Neural cell (in vitro differentiated cells): ENCODE measurements around the gene FABP6. TPM values are rescaled to one million over a fixed set of nuclear protein-coding genes. Genes with fewer than 3 reads are reported as not detected.
"Not testable (repeated sequence)": the region's sequence is repeated elsewhere in the genome, so short reads cannot be mapped to it uniquely, and the experiment has no call there.

Source experiments
- H2AFZ ChIP-seq: fragments of 200-600, 300-800 bp; sonication (generic), shearing (Covaris generic); 2 replicates; pipeline ENCODE4 v1.6.0; 2014; ENCODE audit warnings: low read depth, mild to moderate bottlenecking, antibody characterized with exemption, low read length, moderate library complexity
- H3F3A ChIP-seq: fragments of 200-600 bp; shearing (Covaris generic); 2 replicates; pipeline ENCODE4 v1.6.1; 2016; ENCODE audit warnings: mild to moderate bottlenecking, moderate library complexity, mixed read lengths, antibody characterized with exemption, low read length; ENCODE audit not compliant: insufficient read depth, poor library complexity, severe bottlenecking
- H3K27ac ChIP-seq: fragments of 200-600, 300-800 bp; sonication (generic), shearing (Covaris generic); 2 replicates; pipeline ENCODE4 v1.5.1; 2014; ENCODE audit warnings: mild to moderate bottlenecking, low read length, moderate library complexity
- H3K27me3 ChIP-seq: fragments of 300-800, 200-600 bp; sonication (generic), shearing (Covaris generic); 2 replicates; pipeline ENCODE4 v1.6.0; 2014; ENCODE audit warnings: mild to moderate bottlenecking, low read depth, low read length, moderate library complexity; ENCODE audit not compliant: insufficient read depth
- H3K36me3 ChIP-seq: fragments of 300-800, 200-600 bp; sonication (generic), shearing (Covaris generic); 2 replicates; pipeline ENCODE4 v1.5.1; 2014; ENCODE audit warnings: mild to moderate bottlenecking, antibody characterized with exemption, low read length, moderate library complexity; ENCODE audit not compliant: insufficient read depth
- H3K4me2 ChIP-seq: fragments of 300-800, 200-600 bp; sonication (generic), shearing (Covaris generic); 2 replicates; pipeline ENCODE4 v1.6.0; 2014; ENCODE audit warnings: mild to moderate bottlenecking, low read length
- H3K4me3 ChIP-seq: fragments of 300-800, 200-600 bp; sonication (generic), shearing (Covaris generic); 2 replicates; pipeline ENCODE4 v1.5.1; 2014; ENCODE audit warnings: mild to moderate bottlenecking, low read length, moderate library complexity
- H3K79me2 ChIP-seq: fragments of 200-600 bp; shearing (Covaris generic); replicated peaks from 2 replicates; pipeline ENCODE4 v1.6.0; 2014; ENCODE audit warnings: mild to moderate bottlenecking, low read length, moderate library complexity; ENCODE audit not compliant: insufficient read depth
- H3K9ac ChIP-seq: fragments of 300-800, 200-600 bp; sonication (generic), shearing (Covaris generic); 2 replicates; pipeline ENCODE4 v1.6.1; 2016; ENCODE audit warnings: mild to moderate bottlenecking, low read length, mixed read lengths
- H3K9me2 ChIP-seq: fragments of 200-600 bp; shearing (Covaris generic); 2 replicates; pipeline ENCODE4 v1.6.1; 2016; ENCODE audit warnings: mild to moderate bottlenecking, low read length, mixed read lengths; ENCODE audit not compliant: insufficient read depth
- H3K9me3 ChIP-seq: fragments of 200-600, 300-800 bp; sonication (generic), shearing (Covaris generic); 2 replicates; pipeline ENCODE4 v1.6.1; 2016; ENCODE audit warnings: mild to moderate bottlenecking, mixed run types, low read length, moderate library complexity, mixed read lengths
- H4K20me1 ChIP-seq: fragments of 200-600 bp; shearing (Covaris generic); 2 replicates; pipeline ENCODE4 v1.6.1; 2016; ENCODE audit warnings: mild to moderate bottlenecking, mixed run types; ENCODE audit not compliant: insufficient read depth
- EP300 ChIP-seq: fragments of 450-650 bp; conservative IDR thresholded peaks from 2 replicates; pipeline ENCODE4 v1.6.1; 2014; ENCODE audit warnings: antibody characterized with exemption, mild to moderate bottlenecking, moderate library complexity; ENCODE audit not compliant: poor library complexity, severe bottlenecking
- EZH2 ChIP-seq: fragments of 200-600, 300-800 bp; shearing (Covaris generic), sonication (generic); IDR thresholded peaks from 2 replicates; pipeline ENCODE4 v1.6.1; 2014; ENCODE audit warnings: antibody characterized with exemption, low read length, borderline replicate concordance, mild to moderate bottlenecking; ENCODE audit not compliant: insufficient read depth, poor library complexity, severe bottlenecking
- MXI1 ChIP-seq: fragments of 450-650 bp; conservative IDR thresholded peaks from 2 replicates; pipeline ENCODE4 v1.6.1; 2014; ENCODE audit warnings: antibody characterized with exemption, mild to moderate bottlenecking; ENCODE audit not compliant: poor library complexity, severe bottlenecking
- TAF1 ChIP-seq: IDR thresholded peaks from 2 replicates; pipeline ENCODE4 v1.6.1; 2012; ENCODE audit warnings: low read depth
- polyA plus RNA-seq: library from polyadenylated mRNA; depleted of rRNA; stranded (reverse); fragments of >200 nt; gene quantifications from 2 replicates; pipeline ENCODE4 v1.2.3, GENCODE V29; 2014
- TF ChIP-seq, protein P1 (sequence below): fragments of 450-650 bp; IDR thresholded peaks from 2 replicates; pipeline ENCODE4 v1.5.1; 2014; ENCODE audit warnings: antibody characterized with exemption, mild to moderate bottlenecking, moderate library complexity; ENCODE audit not compliant: poor library complexity, severe bottlenecking
- TF ChIP-seq, protein P2 (sequence below): IDR thresholded peaks from 2 replicates; pipeline ENCODE4 v1.6.1; 2012; ENCODE audit warnings: borderline replicate concordance

The FABP6 gene
- polyA plus RNA-seq, 1 donor from 2014 or later = 3.6 TPM

DNA sequence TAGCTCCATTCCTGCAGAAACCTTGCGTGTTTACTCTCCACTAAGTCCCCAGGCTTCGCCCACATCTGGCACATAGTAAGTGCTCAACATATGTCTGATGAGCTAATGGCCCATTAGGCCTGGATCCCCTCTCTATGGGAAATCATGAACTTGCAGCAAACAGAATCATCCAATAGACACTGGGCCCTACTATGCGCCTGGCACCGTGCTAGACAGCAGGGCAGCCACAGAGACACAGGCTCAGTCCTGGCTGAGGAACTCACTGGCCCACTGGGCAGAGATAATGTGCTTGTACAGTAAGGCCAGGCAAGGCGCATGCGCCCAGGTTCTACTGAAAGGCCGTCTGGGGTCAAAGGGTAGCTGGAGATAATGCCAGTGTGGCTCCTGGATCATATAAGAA is 36.9 kb upstream of the FABP6 start:
- Histone ChIP-seq H2AFZ (no peak overlapping the region), H3K4me2 (no peak overlapping the region), H3K4me3 (no peak overlapping the region), H3K27me3 (peaks cover 2% of the 10 kb centered on the region), H3F3A (no peaks in the 10 kb centered on the region), H3K36me3 (no peaks in the 10 kb centered on the region), H3K79me2 (no peaks in the 10 kb centered on the region), H4K20me1 (no peaks in the 10 kb centered on the region), H3K27ac (no peak overlapping the region), H3K9me3 (no peaks in the 10 kb centered on the region), H3K9ac (no peak overlapping the region), H3K9me2 (no peaks in the 10 kb centered on the region)
- TF ChIP-seq, protein P1, sequence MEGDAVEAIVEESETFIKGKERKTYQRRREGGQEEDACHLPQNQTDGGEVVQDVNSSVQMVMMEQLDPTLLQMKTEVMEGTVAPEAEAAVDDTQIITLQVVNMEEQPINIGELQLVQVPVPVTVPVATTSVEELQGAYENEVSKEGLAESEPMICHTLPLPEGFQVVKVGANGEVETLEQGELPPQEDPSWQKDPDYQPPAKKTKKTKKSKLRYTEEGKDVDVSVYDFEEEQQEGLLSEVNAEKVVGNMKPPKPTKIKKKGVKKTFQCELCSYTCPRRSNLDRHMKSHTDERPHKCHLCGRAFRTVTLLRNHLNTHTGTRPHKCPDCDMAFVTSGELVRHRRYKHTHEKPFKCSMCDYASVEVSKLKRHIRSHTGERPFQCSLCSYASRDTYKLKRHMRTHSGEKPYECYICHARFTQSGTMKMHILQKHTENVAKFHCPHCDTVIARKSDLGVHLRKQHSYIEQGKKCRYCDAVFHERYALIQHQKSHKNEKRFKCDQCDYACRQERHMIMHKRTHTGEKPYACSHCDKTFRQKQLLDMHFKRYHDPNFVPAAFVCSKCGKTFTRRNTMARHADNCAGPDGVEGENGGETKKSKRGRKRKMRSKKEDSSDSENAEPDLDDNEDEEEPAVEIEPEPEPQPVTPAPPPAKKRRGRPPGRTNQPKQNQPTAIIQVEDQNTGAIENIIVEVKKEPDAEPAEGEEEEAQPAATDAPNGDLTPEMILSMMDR = no peak
- TF ChIP-seq, protein P2, sequence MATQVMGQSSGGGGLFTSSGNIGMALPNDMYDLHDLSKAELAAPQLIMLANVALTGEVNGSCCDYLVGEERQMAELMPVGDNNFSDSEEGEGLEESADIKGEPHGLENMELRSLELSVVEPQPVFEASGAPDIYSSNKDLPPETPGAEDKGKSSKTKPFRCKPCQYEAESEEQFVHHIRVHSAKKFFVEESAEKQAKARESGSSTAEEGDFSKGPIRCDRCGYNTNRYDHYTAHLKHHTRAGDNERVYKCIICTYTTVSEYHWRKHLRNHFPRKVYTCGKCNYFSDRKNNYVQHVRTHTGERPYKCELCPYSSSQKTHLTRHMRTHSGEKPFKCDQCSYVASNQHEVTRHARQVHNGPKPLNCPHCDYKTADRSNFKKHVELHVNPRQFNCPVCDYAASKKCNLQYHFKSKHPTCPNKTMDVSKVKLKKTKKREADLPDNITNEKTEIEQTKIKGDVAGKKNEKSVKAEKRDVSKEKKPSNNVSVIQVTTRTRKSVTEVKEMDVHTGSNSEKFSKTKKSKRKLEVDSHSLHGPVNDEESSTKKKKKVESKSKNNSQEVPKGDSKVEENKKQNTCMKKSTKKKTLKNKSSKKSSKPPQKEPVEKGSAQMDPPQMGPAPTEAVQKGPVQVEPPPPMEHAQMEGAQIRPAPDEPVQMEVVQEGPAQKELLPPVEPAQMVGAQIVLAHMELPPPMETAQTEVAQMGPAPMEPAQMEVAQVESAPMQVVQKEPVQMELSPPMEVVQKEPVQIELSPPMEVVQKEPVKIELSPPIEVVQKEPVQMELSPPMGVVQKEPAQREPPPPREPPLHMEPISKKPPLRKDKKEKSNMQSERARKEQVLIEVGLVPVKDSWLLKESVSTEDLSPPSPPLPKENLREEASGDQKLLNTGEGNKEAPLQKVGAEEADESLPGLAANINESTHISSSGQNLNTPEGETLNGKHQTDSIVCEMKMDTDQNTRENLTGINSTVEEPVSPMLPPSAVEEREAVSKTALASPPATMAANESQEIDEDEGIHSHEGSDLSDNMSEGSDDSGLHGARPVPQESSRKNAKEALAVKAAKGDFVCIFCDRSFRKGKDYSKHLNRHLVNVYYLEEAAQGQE = no peak
- TF ChIP-seq TAF1 (no peak), MXI1 (no peak), EZH2 (no peak), EP300 (no peak)

DNA sequence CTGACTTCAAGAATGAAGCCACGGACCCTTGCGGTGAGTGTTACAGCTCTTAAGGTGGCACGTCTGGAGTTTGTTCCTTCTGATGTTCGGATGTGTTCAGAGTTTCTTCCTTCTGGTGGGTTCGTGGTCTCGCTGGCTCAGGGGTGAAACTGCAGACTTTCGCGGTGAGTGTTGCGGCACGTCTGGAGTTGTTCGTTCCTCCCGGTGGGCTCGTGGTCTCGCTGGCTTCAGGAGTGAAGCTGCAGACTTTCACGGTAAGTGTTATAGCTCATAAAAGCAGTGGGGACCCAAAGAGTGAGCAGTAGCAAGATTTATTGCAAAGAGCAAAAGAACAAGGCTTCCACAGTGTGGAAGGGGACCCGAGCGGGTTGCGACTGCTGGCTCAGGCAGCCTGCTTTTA is 36.2 kb upstream of the FABP6 start:
- not testable (repeated sequence) for H3K4me3 ChIP-seq, H2AFZ ChIP-seq, H3K9ac ChIP-seq, H3F3A ChIP-seq, H3K4me2 ChIP-seq, H3K79me2 ChIP-seq, H3K36me3 ChIP-seq, H3K27ac ChIP-seq, H4K20me1 ChIP-seq, H3K9me2 ChIP-seq, H3K27me3 ChIP-seq, H3K9me3 ChIP-seq

DNA sequence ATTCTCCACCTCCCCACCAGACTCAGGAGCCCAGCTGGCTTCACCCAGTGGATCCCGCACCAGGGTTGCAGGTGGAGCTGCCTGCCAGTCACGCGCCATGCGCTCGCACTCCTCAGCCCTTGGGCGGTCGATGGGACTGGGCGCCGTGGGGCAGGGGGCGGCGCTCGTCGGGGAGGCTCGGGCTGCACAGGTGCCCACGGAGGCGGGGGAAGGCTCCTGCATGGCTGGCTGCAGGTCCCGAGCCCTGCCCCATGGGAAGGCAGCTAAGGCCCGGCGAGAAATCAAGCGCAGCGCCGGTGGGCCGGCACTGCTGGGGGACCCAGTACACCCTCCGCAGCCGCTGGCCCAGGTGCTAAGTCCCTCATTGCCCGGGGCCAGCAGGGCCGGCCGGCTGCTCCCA is 35.5 kb upstream of the FABP6 start:
- not testable (repeated sequence) for H3K4me2 ChIP-seq, H4K20me1 ChIP-seq, H3K27ac ChIP-seq, H3K9ac ChIP-seq, H3K4me3 ChIP-seq, H2AFZ ChIP-seq, H3K79me2 ChIP-seq, H3K36me3 ChIP-seq, H3K9me3 ChIP-seq, H3K9me2 ChIP-seq, H3F3A ChIP-seq, H3K27me3 ChIP-seq
